HUES48 (cell line): ENCODE results near the gene LONP2.

Experiments
- H3K27ac ChIP-seq: one replicate; pipeline ENCODE4 v1.7.0; 2013; ENCODE audit warnings: low read depth, low read length, inconsistent platforms
- H3K27me3 ChIP-seq: 2 replicates; pipeline ENCODE4 v1.6.1; 2013; ENCODE audit warnings: mild to moderate bottlenecking, low read length; ENCODE audit not compliant: control insufficient read depth, insufficient read depth
- H3K36me3 ChIP-seq: 2 replicates; pipeline ENCODE4 v1.6.1; 2013; ENCODE audit warnings: low read length; ENCODE audit not compliant: control insufficient read depth, insufficient read depth
- H3K4me1 ChIP-seq: 2 replicates; pipeline ENCODE4 v1.6.1; 2013; ENCODE audit warnings: mild to moderate bottlenecking, low read length; ENCODE audit not compliant: control insufficient read depth, insufficient read depth
- H3K4me3 ChIP-seq: 2 replicates; pipeline ENCODE4 v1.5.1; 2013; ENCODE audit warnings: mild to moderate bottlenecking, low read depth, low read length
- H3K9ac ChIP-seq: 2 replicates; pipeline ENCODE4 v1.6.1; 2013; ENCODE audit warnings: mild to moderate bottlenecking, low read depth, low read length, moderate library complexity
- H3K9me3 ChIP-seq: 2 replicates; pipeline ENCODE4 v1.6.1; 2013; ENCODE audit warnings: low read length; ENCODE audit not compliant: control insufficient read depth, insufficient read depth

LONP2 gene

GRCh38 chr16:48271728-48272127 is 27.6 kb downstream of the LONP2 start:
- H3K36me3 ChIP-seq, result peaks cover 17% of the 10 kb centered on the region
- H3K4me1 ChIP-seq, result peaks cover 9% of the 10 kb centered on the region; the same call in 1 of the 2 replicates
- H3K4me3 ChIP-seq, result no peak overlapping the region
- H3K27me3 ChIP-seq, result no peaks in the 10 kb centered on the region
- no peak overlapping the region for H3K27ac ChIP-seq
- H3K9ac ChIP-seq, result no peak overlapping the region
- no peaks in the 10 kb centered on the region for H3K9me3 ChIP-seq

- peaks cover 9% of the 10 kb centered on the region; the same call in 1 of the 2 replicates for H3K4me1 ChIP-seq
- H3K9ac ChIP-seq, result no peak overlapping the region
- no peaks in the 10 kb centered on the region for H3K27me3 ChIP-seq
- no peak overlapping the region for H3K4me3 ChIP-seq
- peaks cover 23% of the 10 kb centered on the region for H3K36me3 ChIP-seq
- no peaks in the 10 kb centered on the region for H3K9me3 ChIP-seq
- H3K27ac ChIP-seq, result no peak overlapping the region
Measured at GRCh38 chr16:48272837-48273421, 28.8 kb downstream of the LONP2 start.

- Histone ChIP-seq H3K27me3 (no peaks in the 10 kb centered on the region), H3K9ac (no peak overlapping the region), H3K36me3 (peaks cover 19% of the 10 kb centered on the region), H3K4me1 (peaks cover 9% of the 10 kb centered on the region; the same call in 1 of the 2 replicates), H3K4me3 (no peak overlapping the region), H3K9me3 (no peaks in the 10 kb centered on the region), H3K27ac (no peak overlapping the region)
Measured at GRCh38 chr16:48274476-48274875, 30.4 kb downstream of the LONP2 start.

GRCh38 chr16:48276102-48276501 is 32.0 kb downstream of the LONP2 start:
- Histone ChIP-seq H3K4me1 (peaks cover 9% of the 10 kb centered on the region; the same call in 1 of the 2 replicates), H3K4me3 (no peak overlapping the region), H3K9ac (no peak overlapping the region), H3K9me3 (no peaks in the 10 kb centered on the region), H3K27me3 (no peaks in the 10 kb centered on the region), H3K27ac (no peak overlapping the region), H3K36me3 (peaks cover 12% of the 10 kb centered on the region; the same call in 1 of the 2 replicates)

GRCh38 chr16:48277158-48277557 is 33.1 kb downstream of the LONP2 start:
- Histone ChIP-seq H3K4me3 (no peak overlapping the region), H3K9ac (no peak overlapping the region), H3K4me1 (peaks cover 9% of the 10 kb centered on the region; the same call in 1 of the 2 replicates), H3K36me3 (peaks cover 7% of the 10 kb centered on the region; the same call in 1 of the 2 replicates), H3K27ac (no peak overlapping the region), H3K27me3 (no peaks in the 10 kb centered on the region), H3K9me3 (no peaks in the 10 kb centered on the region)

- H3K36me3 ChIP-seq, result peaks cover 5% of the 10 kb centered on the region; the same call in 1 of the 2 replicates
- peaks cover 12% of the 10 kb centered on the region for H3K4me1 ChIP-seq
- no peak overlapping the region for H3K4me3 ChIP-seq
- no peaks in the 10 kb centered on the region for H3K9me3 ChIP-seq
- H3K27me3 ChIP-seq, result no peaks in the 10 kb centered on the region
- H3K9ac ChIP-seq, result no peak overlapping the region
- no peak overlapping the region for H3K27ac ChIP-seq
Measured at GRCh38 chr16:48279199-48279598, 35.1 kb downstream of the LONP2 start.

- Histone ChIP-seq H3K27ac (no peak overlapping the region), H3K4me1 (peaks cover 12% of the 10 kb centered on the region), H3K36me3 (peaks cover 5% of the 10 kb centered on the region; the same call in 1 of the 2 replicates), H3K27me3 (no peaks in the 10 kb centered on the region), H3K4me3 (no peak overlapping the region), H3K9ac (no peak overlapping the region), H3K9me3 (no peaks in the 10 kb centered on the region)
Measured at GRCh38 chr16:48280546-48280945, 36.4 kb downstream of the LONP2 start.

- no peaks in the 10 kb centered on the region for H3K27me3 ChIP-seq
- no peak overlapping the region for H3K9ac ChIP-seq
- peaks cover 4% of the 10 kb centered on the region for H3K4me1 ChIP-seq
- peaks cover 4% of the 10 kb centered on the region; the same call in 1 of the 2 replicates for H3K36me3 ChIP-seq
- peaks cover 9% of the 10 kb centered on the region; the same call in 1 of the 2 replicates for H3K9me3 ChIP-seq
- no peak overlapping the region for H3K27ac ChIP-seq
- no peak overlapping the region for H3K4me3 ChIP-seq
Measured at GRCh38 chr16:48282636-48283263, 38.6 kb downstream of the LONP2 start.

- Histone ChIP-seq H3K9me3 (peaks cover 9% of the 10 kb centered on the region; the same call in 1 of the 2 replicates), H3K27ac (no peak overlapping the region), H3K4me3 (no peak overlapping the region), H3K27me3 (no peaks in the 10 kb centered on the region), H3K36me3 (peaks cover 4% of the 10 kb centered on the region; the same call in 1 of the 2 replicates), H3K9ac (no peak overlapping the region), H3K4me1 (peaks cover 4% of the 10 kb centered on the region; the same call in 1 of the 2 replicates)
Measured at GRCh38 chr16:48284772-48285409, 40.8 kb downstream of the LONP2 start.

GRCh38 chr16:48287239-48287638 is 43.1 kb downstream of the LONP2 start:
- H3K9me3 ChIP-seq, result peaks cover 9% of the 10 kb centered on the region; the same call in 1 of the 2 replicates
- H3K4me3 ChIP-seq, result no peak overlapping the region
- H3K27me3 ChIP-seq, result no peaks in the 10 kb centered on the region
- H3K4me1 ChIP-seq, result peaks cover 4% of the 10 kb centered on the region; the same call in 1 of the 2 replicates
- H3K36me3 ChIP-seq, result peaks cover 8% of the 10 kb centered on the region; the same call in 1 of the 2 replicates
- H3K9ac ChIP-seq, result no peak overlapping the region
- H3K27ac ChIP-seq, result no peak overlapping the region

GRCh38 chr16:48291303-48291702 is 47.2 kb downstream of the LONP2 start:
- Histone ChIP-seq H3K4me3 (no peak overlapping the region), H3K36me3 (peaks cover 13% of the 10 kb centered on the region; the same call in 1 of the 2 replicates), H3K27me3 (no peaks in the 10 kb centered on the region), H3K27ac (no peak overlapping the region), H3K9me3 (peaks cover 9% of the 10 kb centered on the region; the same call in 1 of the 2 replicates), H3K4me1 (no peaks in the 10 kb centered on the region), H3K9ac (no peak overlapping the region)
